Measurements from ENCODE around the gene USH2A. TPM values are rescaled to one million over a fixed set of nuclear protein-coding genes. Genes with fewer than 3 reads are reported as not detected.

Gene USH2A
- total RNA-seq, 1 donor from 2014 or later, result not detected

DNA sequence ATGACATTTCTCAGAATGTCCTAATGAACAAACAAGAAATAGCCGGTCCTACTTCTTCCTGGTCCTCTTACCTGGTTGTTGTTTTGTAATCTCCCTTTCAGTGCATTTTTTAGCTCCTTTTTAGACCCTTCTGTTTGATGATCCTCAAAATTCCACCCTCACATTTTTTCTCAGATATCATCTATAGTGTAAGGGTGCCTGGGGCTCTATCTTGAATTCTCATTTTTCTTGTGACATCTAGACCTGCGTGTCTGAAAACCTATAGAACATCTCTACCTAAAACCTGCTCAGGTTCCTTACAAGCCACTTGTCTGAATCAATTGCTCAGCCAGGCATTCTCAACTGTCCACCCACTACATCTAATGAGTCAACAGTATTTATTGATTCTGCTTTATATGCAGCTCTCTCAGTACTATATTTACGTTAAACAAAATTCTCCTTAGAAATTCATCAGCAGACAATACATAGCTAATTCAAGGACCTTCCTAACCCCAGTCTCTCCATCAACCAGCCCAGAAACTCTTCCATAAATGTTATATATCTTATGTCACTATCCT lies 36.5 kb upstream of the USH2A start:
- H3K4me1 Mint-ChIP-seq (ENCODE audit: unreplicated experiment), result peaks cover 53% of the 10 kb centered on the region

DNA sequence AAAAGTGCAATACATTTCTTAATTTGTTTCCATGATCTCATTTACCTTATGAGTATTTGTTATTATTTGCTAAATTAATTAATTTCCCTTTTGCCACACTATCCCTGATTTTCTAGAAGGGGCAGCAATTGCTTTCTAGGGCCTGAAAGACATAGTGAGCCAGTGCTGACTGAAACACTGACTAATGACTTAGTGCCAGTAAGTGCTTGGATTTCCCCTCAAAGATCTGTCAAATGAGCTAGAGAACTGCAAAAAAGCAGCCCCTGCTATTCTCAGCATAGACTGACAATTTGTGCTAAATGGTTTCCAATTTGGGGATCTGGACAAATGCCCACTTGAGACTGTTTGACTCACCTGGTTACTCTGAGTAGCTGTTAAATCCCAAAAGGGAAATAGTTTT lies 35.6 kb upstream of the USH2A start:
- no peaks in the 10 kb centered on the region for H3K27me3 Mint-ChIP-seq (ENCODE audit: unreplicated experiment)
- H3K4me1 Mint-ChIP-seq (ENCODE audit: unreplicated experiment), result peaks cover 46% of the 10 kb centered on the region
- no peaks in the 10 kb centered on the region for H3K36me3 Mint-ChIP-seq (ENCODE audit: unreplicated experiment)
- no peaks in the 10 kb centered on the region for H3K9me3 Mint-ChIP-seq (ENCODE audit: unreplicated experiment)
- no peak overlapping the region for H3K27ac Mint-ChIP-seq (ENCODE audit: unreplicated experiment)
- no peak overlapping the region for H3K4me3 Mint-ChIP-seq (ENCODE audit: unreplicated experiment)
- TF ChIP-seq, protein P1, sequence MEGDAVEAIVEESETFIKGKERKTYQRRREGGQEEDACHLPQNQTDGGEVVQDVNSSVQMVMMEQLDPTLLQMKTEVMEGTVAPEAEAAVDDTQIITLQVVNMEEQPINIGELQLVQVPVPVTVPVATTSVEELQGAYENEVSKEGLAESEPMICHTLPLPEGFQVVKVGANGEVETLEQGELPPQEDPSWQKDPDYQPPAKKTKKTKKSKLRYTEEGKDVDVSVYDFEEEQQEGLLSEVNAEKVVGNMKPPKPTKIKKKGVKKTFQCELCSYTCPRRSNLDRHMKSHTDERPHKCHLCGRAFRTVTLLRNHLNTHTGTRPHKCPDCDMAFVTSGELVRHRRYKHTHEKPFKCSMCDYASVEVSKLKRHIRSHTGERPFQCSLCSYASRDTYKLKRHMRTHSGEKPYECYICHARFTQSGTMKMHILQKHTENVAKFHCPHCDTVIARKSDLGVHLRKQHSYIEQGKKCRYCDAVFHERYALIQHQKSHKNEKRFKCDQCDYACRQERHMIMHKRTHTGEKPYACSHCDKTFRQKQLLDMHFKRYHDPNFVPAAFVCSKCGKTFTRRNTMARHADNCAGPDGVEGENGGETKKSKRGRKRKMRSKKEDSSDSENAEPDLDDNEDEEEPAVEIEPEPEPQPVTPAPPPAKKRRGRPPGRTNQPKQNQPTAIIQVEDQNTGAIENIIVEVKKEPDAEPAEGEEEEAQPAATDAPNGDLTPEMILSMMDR (IDR thresholded peaks at IDR 0.05), result no peak
- no peak for DNase-seq (ENCODE audit: extremely low spot score, unreplicated experiment)

More for the DNA sequence above, 36.5 kb upstream of the USH2A start:
- no peaks in the 10 kb centered on the region for H3K27me3 Mint-ChIP-seq (ENCODE audit: unreplicated experiment)
- H3K36me3 Mint-ChIP-seq (ENCODE audit: unreplicated experiment), result no peaks in the 10 kb centered on the region
- no peak overlapping the region for H3K27ac Mint-ChIP-seq (ENCODE audit: unreplicated experiment)
- no peak for DNase-seq (ENCODE audit: extremely low spot score, unreplicated experiment)
- no peaks in the 10 kb centered on the region for H3K9me3 Mint-ChIP-seq (ENCODE audit: unreplicated experiment)
- TF ChIP-seq, protein P1 (IDR thresholded peaks at IDR 0.05), result no peak
- no peak overlapping the region for H3K4me3 Mint-ChIP-seq (ENCODE audit: unreplicated experiment)

DNA sequence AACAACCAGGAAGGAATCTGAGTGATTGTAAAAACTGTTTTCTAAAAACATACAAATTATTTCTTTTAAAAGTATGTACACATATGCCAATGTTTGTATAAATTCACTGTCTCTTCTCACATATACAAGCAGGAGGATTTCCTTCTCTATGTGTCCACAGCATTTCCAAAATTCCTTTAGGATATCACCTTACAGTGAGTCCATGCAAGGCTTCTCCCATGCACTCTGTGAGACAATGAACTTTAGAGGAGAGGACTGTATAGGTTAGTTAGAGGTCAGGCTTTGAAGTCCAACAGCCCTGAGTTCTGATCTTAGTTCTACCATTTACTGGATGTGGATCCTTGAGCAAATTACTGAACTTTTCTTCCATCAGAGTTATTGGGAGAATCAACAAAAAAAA lies 34.1 kb upstream of the USH2A start:
- Mint-ChIP-seq H3K27me3 (ENCODE audit: unreplicated experiment) (no peaks in the 10 kb centered on the region), H3K27ac (ENCODE audit: unreplicated experiment) (peak overlapping the region; percentile 74), H3K36me3 (ENCODE audit: unreplicated experiment) (no peaks in the 10 kb centered on the region), H3K4me3 (ENCODE audit: unreplicated experiment) (no peak overlapping the region), H3K4me1 (ENCODE audit: unreplicated experiment) (peaks cover 36% of the 10 kb centered on the region), H3K9me3 (ENCODE audit: unreplicated experiment) (no peaks in the 10 kb centered on the region)
- DNase-seq (ENCODE audit: extremely low spot score, unreplicated experiment), result no peak
- TF ChIP-seq, protein P1 (IDR thresholded peaks at IDR 0.05), result no peak

DNA sequence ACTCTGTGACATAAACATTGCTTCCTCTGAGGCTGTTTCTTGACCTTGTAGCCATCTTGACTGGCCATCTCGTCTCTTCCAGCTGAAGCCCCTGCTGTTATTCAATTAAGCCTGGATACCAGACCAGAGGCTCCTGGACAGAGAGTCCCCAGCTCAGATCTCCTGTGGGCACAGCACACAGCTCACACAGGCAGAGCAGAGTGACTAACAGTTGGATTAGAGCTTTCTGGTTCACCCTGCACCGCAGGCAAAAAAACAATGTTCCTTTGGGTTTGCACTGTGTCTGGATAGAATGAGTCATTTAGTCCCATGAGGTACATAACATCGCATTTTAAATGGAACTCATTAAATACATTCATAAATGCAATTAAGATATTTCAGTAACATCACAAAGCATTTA lies 33.4 kb upstream of the USH2A start:
- TF ChIP-seq, protein P1 (IDR thresholded peaks at IDR 0.05), result no peak
- Mint-ChIP-seq H3K27ac (ENCODE audit: unreplicated experiment) (peak overlapping the region; percentile 74), H3K27me3 (ENCODE audit: unreplicated experiment) (no peaks in the 10 kb centered on the region), H3K4me1 (ENCODE audit: unreplicated experiment) (peaks cover 31% of the 10 kb centered on the region), H3K36me3 (ENCODE audit: unreplicated experiment) (no peaks in the 10 kb centered on the region), H3K9me3 (ENCODE audit: unreplicated experiment) (no peaks in the 10 kb centered on the region), H3K4me3 (ENCODE audit: unreplicated experiment) (peak overlapping the region; percentile 5)
- DNase-seq (ENCODE audit: extremely low spot score, unreplicated experiment), result no peak

DNA sequence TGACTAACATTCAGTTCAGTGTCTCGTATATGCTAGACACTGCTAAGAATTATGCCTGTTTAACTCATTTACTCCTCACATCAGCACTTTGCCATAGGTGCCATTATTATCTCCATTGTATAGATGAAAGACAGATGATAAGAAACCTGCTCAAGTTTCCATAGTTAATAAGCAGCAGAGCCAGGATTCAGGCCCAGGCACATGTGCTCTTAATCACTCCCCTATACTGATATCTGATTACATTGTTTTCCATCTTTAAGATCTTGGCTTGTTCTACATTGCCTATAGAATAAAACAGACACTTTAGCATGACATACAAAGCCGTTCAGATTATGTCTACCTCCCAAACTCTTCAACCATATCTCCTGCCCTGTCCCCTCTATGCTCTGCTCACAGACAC lies 30.5 kb upstream of the USH2A start:
- TF ChIP-seq, protein P1 (IDR thresholded peaks at IDR 0.05), result no peak
- no peak for DNase-seq (ENCODE audit: extremely low spot score, unreplicated experiment)
- peaks cover 23% of the 10 kb centered on the region for H3K4me1 Mint-ChIP-seq (ENCODE audit: unreplicated experiment)
- H3K27me3 Mint-ChIP-seq (ENCODE audit: unreplicated experiment), result no peaks in the 10 kb centered on the region
- H3K4me3 Mint-ChIP-seq (ENCODE audit: unreplicated experiment), result no peak overlapping the region
- no peaks in the 10 kb centered on the region for H3K9me3 Mint-ChIP-seq (ENCODE audit: unreplicated experiment)
- no peaks in the 10 kb centered on the region for H3K36me3 Mint-ChIP-seq (ENCODE audit: unreplicated experiment)
- no peak overlapping the region for H3K27ac Mint-ChIP-seq (ENCODE audit: unreplicated experiment)
